ENCODE measurements around the gene KCTD16. TPM values are rescaled to one million over a fixed set of nuclear protein-coding genes. Genes with fewer than 3 reads are reported as not detected.
A peak's percentile ranks its signal among the peaks of the same experiment; 100 is the strongest.

The KCTD16 gene
- total RNA-seq, 1 experiment from 2014 or later = 0.12 TPM

- no peak for DNase-seq (ENCODE audit: low read depth)
These were observed 4.0 kb upstream of the KCTD16 start for GRCh38 chr5:144166696-144167095.

- no peak for DNase-seq (ENCODE audit: low read depth)
These were observed 2.7 kb upstream of the KCTD16 start for GRCh38 chr5:144167998-144168397.

- DNase-seq (ENCODE audit: low read depth) = no peak
These were observed 783 bp upstream of the KCTD16 start for GRCh38 chr5:144169904-144170275.

GRCh38 chr5:144173766-144174165, 3.1 kb downstream of the KCTD16 start:
- no peak for DNase-seq (ENCODE audit: low read depth)

GRCh38 chr5:144177548-144177947, 6.9 kb downstream of the KCTD16 start:
- DNase-seq (ENCODE audit: low read depth) = peak; percentile 19

- DNase-seq (ENCODE audit: low read depth) = no peak
These were observed 8.6 kb downstream of the KCTD16 start for GRCh38 chr5:144179226-144179625.

GRCh38 chr5:144183254-144183889, 12.7 kb downstream of the KCTD16 start:
- peak; percentile 18 for DNase-seq (ENCODE audit: low read depth)

- DNase-seq (ENCODE audit: low read depth) = peak; percentile 87
These were observed 17.1 kb downstream of the KCTD16 start for GRCh38 chr5:144187699-144188294.

GRCh38 chr5:144189800-144190429, 19.2 kb downstream of the KCTD16 start:
- DNase-seq (ENCODE audit: low read depth) = peak; percentile 72

GRCh38 chr5:144191531-144191930, 20.9 kb downstream of the KCTD16 start:
- DNase-seq (ENCODE audit: low read depth) = no peak

- DNase-seq (ENCODE audit: low read depth) = peak; percentile 76
These were observed 21.3 kb downstream of the KCTD16 start for GRCh38 chr5:144191998-144192397.

- DNase-seq (ENCODE audit: low read depth) = no peak
These were observed 22.0 kb downstream of the KCTD16 start for GRCh38 chr5:144192661-144193060.

GRCh38 chr5:144194144-144194543, 23.5 kb downstream of the KCTD16 start:
- no peak for DNase-seq (ENCODE audit: low read depth)

- no peak for DNase-seq (ENCODE audit: low read depth)
These were observed 24.8 kb downstream of the KCTD16 start for GRCh38 chr5:144195448-144195847.

- no peak for DNase-seq (ENCODE audit: low read depth)
These were observed 25.9 kb downstream of the KCTD16 start for GRCh38 chr5:144196612-144197011.

- DNase-seq (ENCODE audit: low read depth) = no peak
These were observed 27.7 kb downstream of the KCTD16 start for GRCh38 chr5:144198386-144198785.

- DNase-seq (ENCODE audit: low read depth) = no peak
These were observed 30.9 kb downstream of the KCTD16 start for GRCh38 chr5:144201588-144201987.

- DNase-seq (ENCODE audit: low read depth) = no peak
These were observed 31.4 kb downstream of the KCTD16 start for GRCh38 chr5:144202072-144202471.

- no peak for DNase-seq (ENCODE audit: low read depth)
These were observed 32.1 kb downstream of the KCTD16 start for GRCh38 chr5:144202726-144203125.

- DNase-seq (ENCODE audit: low read depth) = peak; percentile 54
These were observed 33.3 kb downstream of the KCTD16 start for GRCh38 chr5:144203750-144204596.

GRCh38 chr5:144205141-144205551, 34.5 kb downstream of the KCTD16 start:
- DNase-seq (ENCODE audit: low read depth) = peak; percentile 19

GRCh38 chr5:144206141-144206540, 35.5 kb downstream of the KCTD16 start:
- no peak for DNase-seq (ENCODE audit: low read depth)

Measured in RPMI7951 (cell line).